HG03571 (cell line): ENCODE results near the gene NLN.
"Not testable (repeated sequence)": the region's sequence is repeated elsewhere in the genome, so short reads cannot be mapped to it uniquely, and the experiment has no call there.

ENCODE experiments used
- ATAC-seq: cut with Tn5 transposase; IDR thresholded peaks from one replicate; pipeline ENCODE4 v1.9.1; 2021; ENCODE audit not compliant: unreplicated experiment

The NLN gene

GRCh38 chr5:65721720-65722574 lies at the start of gene NLN, which contains the start of gene SGTB:
Gene NLN, plus strand, starts transcription at chr5:65722205. Its CDS starts 169 bp downstream, at chr5:65722374.
Gene SGTB, minus strand, starts transcription at chr5:65722109. Its CDS starts 1,302 bp downstream, at chr5:65720807.
- ATAC-seq, result peak; percentile 92

DNA sequence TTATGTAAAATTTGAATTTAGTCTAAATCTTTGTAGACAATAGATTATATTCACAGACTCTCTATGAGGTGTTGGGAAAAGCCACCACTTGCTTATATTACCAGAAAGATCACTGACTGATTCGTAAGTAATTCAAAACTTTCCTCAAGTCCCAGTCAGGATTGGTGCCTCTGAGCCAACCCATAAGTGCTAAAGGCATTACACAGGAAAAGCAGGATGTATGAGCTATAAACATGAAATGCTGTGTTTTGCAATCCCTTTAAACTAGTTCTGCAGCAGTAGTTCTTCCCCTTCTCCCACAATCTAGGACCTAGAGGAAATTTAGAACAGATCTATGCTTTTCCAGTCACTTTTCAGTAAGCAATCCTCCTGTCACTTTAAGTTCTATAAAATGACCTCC lies 49.2 kb upstream of the NLN start:
- ATAC-seq, result no peak

- ATAC-seq, result no peak
Measured at GRCh38 chr5:65674749-65675148, 47.3 kb upstream of the NLN start.

- ATAC-seq, result not testable (repeated sequence)
Measured at GRCh38 chr5:65676056-65676455, 45.9 kb upstream of the NLN start.

GRCh38 chr5:65682148-65682547 lies 39.9 kb upstream of the NLN start:
- no peak for ATAC-seq

GRCh38 chr5:65693121-65693520 lies 28.9 kb upstream of the NLN start:
- no peak for ATAC-seq

GRCh38 chr5:65695162-65695755 lies 26.7 kb upstream of the NLN start:
- ATAC-seq, result no peak

GRCh38 chr5:65695896-65696295 lies 26.1 kb upstream of the NLN start:
- no peak for ATAC-seq

DNA sequence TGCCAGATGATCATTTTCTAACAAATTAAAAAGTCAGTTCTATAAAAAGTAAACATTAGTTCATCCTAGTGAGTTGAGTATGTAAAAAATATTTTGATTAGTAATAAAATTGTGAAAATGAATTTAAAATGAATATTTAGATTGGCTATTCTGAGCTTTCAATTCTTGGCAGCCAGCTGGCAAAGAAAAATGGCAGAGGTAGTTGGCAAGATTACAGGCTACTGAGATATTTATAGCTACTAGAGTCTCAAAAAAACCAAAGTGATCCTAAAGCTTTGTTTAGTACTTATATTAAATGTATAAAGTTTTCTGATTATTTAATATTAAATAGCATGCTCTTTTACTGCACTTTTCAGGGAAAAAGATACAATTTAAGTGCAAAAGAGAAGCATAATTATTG lies 25.1 kb upstream of the NLN start:
- no peak for ATAC-seq

DNA sequence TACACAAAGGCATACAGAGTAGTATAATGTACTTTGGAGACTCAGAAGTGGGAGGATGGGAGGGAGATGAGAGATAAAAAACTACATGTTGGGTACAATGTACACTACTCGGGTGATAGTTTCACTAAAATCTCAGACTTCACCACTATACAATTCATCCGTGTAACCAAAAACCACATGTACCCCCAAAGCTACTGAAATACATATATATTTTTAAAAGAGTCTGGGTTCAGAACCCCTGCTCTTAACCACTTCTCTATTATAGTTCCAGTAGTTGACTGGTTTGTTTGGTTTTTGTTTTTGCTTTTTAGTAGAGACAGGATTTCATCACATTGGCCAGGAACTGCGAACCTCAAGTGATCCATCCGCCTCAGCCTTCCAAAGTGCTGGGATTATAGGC lies 22.7 kb upstream of the NLN start:
- no peak for ATAC-seq

DNA sequence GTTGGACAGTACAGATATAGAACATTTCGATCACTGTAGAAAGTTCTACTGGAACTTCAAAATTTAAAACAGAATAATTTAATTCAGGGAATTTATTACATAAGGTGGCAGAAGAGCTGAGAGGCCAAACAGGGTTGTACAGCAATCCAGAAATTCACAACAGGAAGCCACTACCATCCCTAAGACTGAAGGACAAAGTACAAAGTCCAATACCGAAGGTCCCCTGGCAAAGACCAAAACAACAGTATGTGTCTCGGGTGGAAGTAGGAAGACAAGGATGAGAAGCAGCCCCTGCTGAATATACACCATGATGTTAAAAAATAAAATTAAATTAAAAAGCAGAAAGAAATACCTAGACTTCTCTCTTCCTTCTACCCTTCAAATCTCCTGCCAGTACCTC lies 20.0 kb upstream of the NLN start:
- ATAC-seq, result no peak

- no peak for ATAC-seq
Measured at GRCh38 chr5:65704621-65705239, 17.3 kb upstream of the NLN start.

GRCh38 chr5:65707663-65708062 lies 14.3 kb upstream of the NLN start:
- ATAC-seq, result no peak

- ATAC-seq, result no peak
Measured at GRCh38 chr5:65708145-65708544, 13.9 kb upstream of the NLN start.

GRCh38 chr5:65718576-65719310 lies 3.3 kb upstream of the NLN start:
- ATAC-seq, result no peak

DNA sequence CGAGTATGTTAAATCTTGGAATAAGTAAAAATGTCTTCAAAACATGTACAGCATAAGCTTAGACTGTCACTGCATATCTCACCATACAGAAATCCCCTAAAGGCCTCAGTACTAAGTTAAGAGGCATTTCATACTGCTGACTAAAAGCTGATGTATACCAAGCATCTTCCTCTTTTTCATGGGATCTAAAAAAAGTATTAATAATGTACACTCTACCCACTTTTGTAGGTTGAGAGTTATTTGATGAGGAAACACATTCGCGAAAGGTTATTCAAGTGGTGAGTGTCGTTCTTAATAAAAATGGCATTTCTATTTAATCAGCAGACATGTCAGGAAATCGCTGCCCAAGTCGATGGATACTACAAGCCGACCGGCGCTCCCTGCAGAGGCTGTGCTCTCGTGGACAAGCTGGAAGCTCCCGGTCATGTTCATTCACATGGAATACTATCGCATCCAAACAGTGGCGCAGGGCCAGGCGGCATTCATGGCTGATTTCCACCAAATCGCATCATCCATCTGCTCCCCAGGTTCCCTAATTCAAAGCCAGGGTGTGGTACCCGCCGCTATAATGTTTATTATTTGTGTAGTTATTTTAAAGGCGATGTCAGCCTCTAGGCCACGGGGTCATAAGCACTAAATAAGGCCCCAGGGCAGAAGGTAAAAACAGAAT lies 820 bp upstream of the NLN start:
- ATAC-seq, result no peak

- no peak for ATAC-seq
Measured at GRCh38 chr5:65722575-65723403, 784 bp downstream of the NLN start.

GRCh38 chr5:65727491-65728156 lies 5.6 kb downstream of the NLN start:
- no peak for ATAC-seq

- ATAC-seq, result no peak
Measured at GRCh38 chr5:65728218-65728617, 6.2 kb downstream of the NLN start.
